GM10266 (cell line): ENCODE data around the gene MARVELD1.

Experiments used
- DNase-seq: peaks from one replicate; pipeline ENCODE4 v3.0.0; 2012; ENCODE audit errors: extremely low spot score
- CTCF ChIP-seq: IDR thresholded peaks from 2 replicates; pipeline ENCODE4 v1.5.1; 2012; ENCODE audit warnings: mild to moderate bottlenecking, low read depth; ENCODE audit not compliant: control insufficient read depth, insufficient read depth; ENCODE audit errors: missing control alignments

MARVELD1 gene

GRCh38 chr10:97766106-97766810 lies 52.7 kb downstream of the MARVELD1 start:
- TF ChIP-seq CTCF: no peak
- no peak for DNase-seq

- DNase-seq: no peak
- no peak for TF ChIP-seq CTCF
These were observed 53.7 kb downstream of the MARVELD1 start for GRCh38 chr10:97766996-97767924.
